CD14-positive monocyte (primary cell): ENCODE data around the gene SLC38A2. TPM values are rescaled to one million over a fixed set of nuclear protein-coding genes. Genes with fewer than 3 reads are reported as not detected.

Source experiments
- DNase-seq, 3 donors: peaks; one replicate each; pipeline ENCODE4 v3.0.0-alpha.2; 2011 to 2022
- H2AFZ ChIP-seq: 2 replicates; pipeline ENCODE4 v1.6.0; 2012; ENCODE audit warnings: mild to moderate bottlenecking, low read depth, low read length, inconsistent platforms; ENCODE audit not compliant: insufficient read depth, poor library complexity, severe bottlenecking
- H3K27ac ChIP-seq, 2 donors: 1 replicate in 1 of 2; 2 replicates in 1 of 2; pipeline ENCODE4 v1.5.1; 2012 to 2013; ENCODE audit warnings: low read length in 2 of 2, control low read depth in 1 of 2, inconsistent platforms in 1 of 2, low read depth in 1 of 2, mild to moderate bottlenecking in 1 of 2
- H3K27me3 ChIP-seq, 2 donors: one replicate each; pipeline versions ENCODE4 v1.6.0 to v1.6.1; 2011 to 2013; ENCODE audit warnings: low read length in 2 of 2; ENCODE audit not compliant: control insufficient read depth in 2 of 2, insufficient read depth in 2 of 2
- H3K36me3 ChIP-seq, 2 donors: replicated peaks in 1 of 2; 1 replicate in 1 of 2; 2 replicates in 1 of 2; pipeline versions ENCODE4 v1.5.1 to v1.6.1; 2012 to 2013; ENCODE audit warnings: low read length in 2 of 2, control low read depth in 1 of 2, inconsistent platforms in 1 of 2, mild to moderate bottlenecking in 1 of 2; ENCODE audit not compliant: insufficient read depth in 2 of 2, control insufficient read depth in 1 of 2
- H3K4me1 ChIP-seq, 2 donors: 1 replicate in 1 of 2; 2 replicates in 1 of 2; pipeline versions ENCODE4 v1.5.1 to v1.6.1; 2012 to 2013; ENCODE audit warnings: low read length in 2 of 2, control low read depth in 1 of 2, inconsistent platforms in 1 of 2, mild to moderate bottlenecking in 1 of 2, moderate library complexity in 1 of 2; ENCODE audit not compliant: insufficient read depth in 2 of 2, control insufficient read depth in 1 of 2
- H3K4me2 ChIP-seq: replicated peaks from 2 replicates; pipeline ENCODE3; 2012; ENCODE audit warnings: low read length, moderate library complexity, mild to moderate bottlenecking; ENCODE audit not compliant: poor library complexity, severe bottlenecking; ENCODE audit errors: extremely low read depth
- H3K4me3 ChIP-seq, 3 experiments: fragments of 200-600 bp in 1 of 3; sonication (generic) in 1 of 3; replicated peaks in 1 of 3; 1 replicate in 2 of 3; 2 replicates in 1 of 3; pipeline ENCODE4 v1.5.1; 2011 to 2013; ENCODE audit warnings: low read length in 3 of 3, mild to moderate bottlenecking in 3 of 3, control low read depth in 2 of 3, low read depth in 2 of 3, inconsistent platforms in 1 of 3, moderate library complexity in 1 of 3
- H3K79me2 ChIP-seq: 2 replicates; pipeline ENCODE4 v1.6.0; 2012; ENCODE audit warnings: mild to moderate bottlenecking, control low read depth, inconsistent platforms, low read length, moderate library complexity; ENCODE audit not compliant: insufficient read depth
- H3K9ac ChIP-seq: 2 replicates; pipeline ENCODE4 v1.6.0; 2017; ENCODE audit warnings: low read length, mild to moderate bottlenecking; ENCODE audit not compliant: insufficient read depth, poor library complexity, severe bottlenecking
- H3K9me3 ChIP-seq, 2 donors: replicated peaks in 1 of 2; 1 replicate in 1 of 2; 2 replicates in 1 of 2; pipeline versions ENCODE4 v1.5.1 to v1.6.1; 2012 to 2013; ENCODE audit warnings: low read length in 2 of 2, control low read depth in 1 of 2; ENCODE audit not compliant: control insufficient read depth in 1 of 2, insufficient read depth in 1 of 2
- H4K20me1 ChIP-seq: 2 replicates; pipeline ENCODE4 v1.6.0; 2012; ENCODE audit warnings: mild to moderate bottlenecking, low read length, control low read depth, moderate library complexity; ENCODE audit not compliant: insufficient read depth
- H3K27ac Mint-ChIP-seq, 7 donors: one replicate each; pipeline ENCODE4 v1.8.0; 2020; ENCODE audit warnings: mild to moderate bottlenecking in 7 of 7, mixed read lengths in 7 of 7, moderate library complexity in 6 of 7, inconsistent platforms in 2 of 7
- H3K27me3 Mint-ChIP-seq, 3 donors: one replicate each; pipeline ENCODE4 v1.8.0; 2021 to 2022; ENCODE audit warnings: low read depth in 3 of 3, mild to moderate bottlenecking in 3 of 3, mixed read lengths in 3 of 3, moderate library complexity in 3 of 3, inconsistent platforms in 1 of 3
- H3K36me3 Mint-ChIP-seq, 2 donors: one replicate each; pipeline ENCODE4 v1.8.0; 2020; ENCODE audit warnings: mixed read lengths in 2 of 2, inconsistent platforms in 1 of 2, mild to moderate bottlenecking in 1 of 2
- H3K4me1 Mint-ChIP-seq: one replicate; pipeline ENCODE4 v1.8.0; 2020; ENCODE audit warnings: mild to moderate bottlenecking, mixed read lengths
- H3K4me3 Mint-ChIP-seq, 2 donors: one replicate each; pipeline ENCODE4 v1.8.0; 2020; ENCODE audit warnings: mild to moderate bottlenecking in 2 of 2, mixed read lengths in 2 of 2, moderate library complexity in 1 of 2
- H3K9me3 Mint-ChIP-seq, 7 donors: one replicate each; pipeline ENCODE4 v1.8.0; 2020 to 2022; ENCODE audit warnings: mixed read lengths in 7 of 7, mild to moderate bottlenecking in 6 of 7, moderate library complexity in 6 of 7, inconsistent platforms in 2 of 7
- WGBS: methylation state at CpG from one replicate; pipeline ENCODE4 v1.1.5; 2013; ENCODE audit warnings: missing lambda C conversion rate; ENCODE audit not compliant: insufficient coverage; 5-methylcytosine and 5-hydroxymethylcytosine counted together
- intact Hi-C, 2 donors: fragments of 100-400 bp; cut with micrococcal nuclease; formaldehyde crosslinking; loops; one replicate each; pipeline versions ENCODE4 v1.15.0 to v1.15.1; 2023
- polyA plus RNA-seq, 3 donors: library from polyadenylated mRNA; depleted of rRNA in 1 of 3; unstranded in 2 of 3; stranded (reverse) in 1 of 3; fragments of 300-500 nt in 2 of 3; fragments of >200 nt in 1 of 3; fragmentation: Illumina TruSeq in 2 of 3; gene quantifications; 1 replicate in 2 of 3; 2 replicates in 1 of 3; pipeline ENCODE4 v1.2.3, GENCODE V29; 2012 to 2021
- TF ChIP-seq, protein P1 (sequence below): fragments of 200-600 bp; IDR thresholded peaks from one replicate; pipeline ENCODE4 v1.8.0; 2022; ENCODE audit warnings: antibody characterized with exemption, mild to moderate bottlenecking

Gene SLC38A2
- polyA plus RNA-seq, 3 donors, result 33.8 to 116 (median 48.7) TPM

DNA sequence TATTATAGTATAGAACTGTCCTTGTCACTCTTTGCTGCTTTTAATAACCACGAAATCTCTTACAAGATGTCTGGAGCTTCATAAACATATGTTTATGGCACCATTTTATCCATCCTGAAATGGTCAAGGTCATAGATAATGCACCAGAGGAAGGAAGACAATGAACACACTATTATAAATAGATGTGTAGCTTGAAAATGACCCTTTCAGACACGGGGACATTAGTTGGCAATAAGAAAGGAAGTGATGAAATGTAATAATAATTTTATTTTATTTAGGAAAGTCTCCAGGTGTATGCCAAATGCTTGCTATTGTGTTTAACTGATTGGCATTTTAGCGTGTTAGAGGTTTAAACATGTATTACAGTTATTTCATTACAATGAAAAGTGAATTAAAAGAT, 36.8 kb upstream of the SLC38A2 start:
- WGBS, result no CpG with 5 or more reads among the region's 3 CpGs
- H3K9ac ChIP-seq, result no peak overlapping the region
- H3K36me3 Mint-ChIP-seq, result peaks cover 0 to 1% of the 10 kb centered on the region in 2 donors
- no peak overlapping the region for H3K27ac ChIP-seq
- TF ChIP-seq, protein P1, sequence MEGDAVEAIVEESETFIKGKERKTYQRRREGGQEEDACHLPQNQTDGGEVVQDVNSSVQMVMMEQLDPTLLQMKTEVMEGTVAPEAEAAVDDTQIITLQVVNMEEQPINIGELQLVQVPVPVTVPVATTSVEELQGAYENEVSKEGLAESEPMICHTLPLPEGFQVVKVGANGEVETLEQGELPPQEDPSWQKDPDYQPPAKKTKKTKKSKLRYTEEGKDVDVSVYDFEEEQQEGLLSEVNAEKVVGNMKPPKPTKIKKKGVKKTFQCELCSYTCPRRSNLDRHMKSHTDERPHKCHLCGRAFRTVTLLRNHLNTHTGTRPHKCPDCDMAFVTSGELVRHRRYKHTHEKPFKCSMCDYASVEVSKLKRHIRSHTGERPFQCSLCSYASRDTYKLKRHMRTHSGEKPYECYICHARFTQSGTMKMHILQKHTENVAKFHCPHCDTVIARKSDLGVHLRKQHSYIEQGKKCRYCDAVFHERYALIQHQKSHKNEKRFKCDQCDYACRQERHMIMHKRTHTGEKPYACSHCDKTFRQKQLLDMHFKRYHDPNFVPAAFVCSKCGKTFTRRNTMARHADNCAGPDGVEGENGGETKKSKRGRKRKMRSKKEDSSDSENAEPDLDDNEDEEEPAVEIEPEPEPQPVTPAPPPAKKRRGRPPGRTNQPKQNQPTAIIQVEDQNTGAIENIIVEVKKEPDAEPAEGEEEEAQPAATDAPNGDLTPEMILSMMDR, result no peak
- no peaks in the 10 kb centered on the region for H3K27me3 ChIP-seq
- H3K27me3 Mint-ChIP-seq, result no peaks in the 10 kb centered on the region
- no peak overlapping the region for H3K4me3 ChIP-seq
- DNase-seq, result no peak
- peaks cover 0 to 5% of the 10 kb centered on the region in 2 donors for H3K4me1 ChIP-seq
- H3K36me3 ChIP-seq, result no peaks in the 10 kb centered on the region
- no peak overlapping the region for H3K4me2 ChIP-seq
- no peaks in the 10 kb centered on the region for H3K9me3 ChIP-seq
- no peaks in the 10 kb centered on the region for H3K9me3 Mint-ChIP-seq
- H4K20me1 ChIP-seq, result no peaks in the 10 kb centered on the region
- no peak overlapping the region for H3K27ac Mint-ChIP-seq
- no peak overlapping the region for H2AFZ ChIP-seq
- peaks cover 2% of the 10 kb centered on the region for H3K4me1 Mint-ChIP-seq
- intact Hi-C loops, result no loop called here
- no peaks in the 10 kb centered on the region for H3K79me2 ChIP-seq
- no peak overlapping the region for H3K4me3 Mint-ChIP-seq

- no peak overlapping the region for H2AFZ ChIP-seq
- H3K4me3 ChIP-seq, result no peak overlapping the region
- Mint-ChIP-seq H3K4me1 (peaks cover 9% of the 10 kb centered on the region), H3K27ac (no peak overlapping the region), H3K36me3 (peaks cover 0 to 1% of the 10 kb centered on the region in 2 donors), H3K9me3 (no peaks in the 10 kb centered on the region), H3K4me3 (no peak overlapping the region), H3K27me3 (no peaks in the 10 kb centered on the region)
- H3K36me3 ChIP-seq, result no peaks in the 10 kb centered on the region
- no peaks in the 10 kb centered on the region for H3K79me2 ChIP-seq
- intact Hi-C loops, result no loop called here
- H3K4me1 ChIP-seq, result peaks cover 0 to 7% of the 10 kb centered on the region in 2 donors
- WGBS, result 100% methylated on average over 2 of the region's 4 CpGs
- H3K4me2 ChIP-seq, result no peak overlapping the region
- no peaks in the 10 kb centered on the region for H3K27me3 ChIP-seq
- no peak for DNase-seq
- no peak overlapping the region for H3K27ac ChIP-seq
- H3K9ac ChIP-seq, result no peak overlapping the region
- H3K9me3 ChIP-seq, result no peaks in the 10 kb centered on the region
- TF ChIP-seq, protein P1, result no peak
- H4K20me1 ChIP-seq, result no peaks in the 10 kb centered on the region
Observed at GRCh38 chr12:46408441-46408840, 35.9 kb upstream of the SLC38A2 start.
